MM.1S (cell line): ENCODE data around the gene CELA2B.

Experiments used
- DNase-seq: peaks from one replicate; pipeline ENCODE4 v3.0.0-alpha.2; 2015
- H2AFZ ChIP-seq: fragments of 300-600 bp; sonication (generic); 2 replicates; pipeline ENCODE4 v1.6.0; 2016; ENCODE audit warnings: antibody characterized with exemption, low read length
- H3F3A ChIP-seq: fragments of 300-600 bp; sonication (generic); 2 replicates; pipeline ENCODE4 v1.6.1; 2016; ENCODE audit warnings: mild to moderate bottlenecking, antibody characterized with exemption, low read length, moderate library complexity, mixed read lengths; ENCODE audit not compliant: insufficient read depth
- H3K27ac ChIP-seq: fragments of 300-600 bp; sonication (generic); 2 replicates; pipeline ENCODE4 v1.5.1; 2016; ENCODE audit warnings: mild to moderate bottlenecking, low read length
- H3K27me3 ChIP-seq: fragments of 300-600 bp; sonication (generic); replicated peaks from 2 replicates; pipeline ENCODE4 v1.6.0; 2016; ENCODE audit warnings: low read length; ENCODE audit not compliant: insufficient read depth
- H3K36me3 ChIP-seq: fragments of 300-600 bp; sonication (generic); replicated peaks from 2 replicates; pipeline ENCODE4 v1.6.1; 2016; ENCODE audit warnings: mild to moderate bottlenecking, low read length, mixed read lengths; ENCODE audit not compliant: insufficient read depth
- H3K4me1 ChIP-seq: fragments of 300-600 bp; sonication (generic); 2 replicates; pipeline ENCODE4 v1.6.1; 2016; ENCODE audit warnings: low read length, mixed read lengths
- H3K4me2 ChIP-seq: fragments of 300-600 bp; sonication (generic); 2 replicates; pipeline ENCODE4 v1.6.0; 2016; ENCODE audit warnings: low read depth, low read length
- H3K4me3 ChIP-seq: fragments of 300-600 bp; sonication (generic); 2 replicates; pipeline ENCODE4 v1.5.1; 2016; ENCODE audit warnings: low read length, mixed read lengths
- H3K79me2 ChIP-seq: fragments of 300-600 bp; sonication (generic); 2 replicates; pipeline ENCODE4 v1.6.1; 2016; ENCODE audit warnings: mixed run types, low read length, mixed read lengths
- H3K9ac ChIP-seq: fragments of 300-600 bp; sonication (generic); 2 replicates; pipeline ENCODE4 v1.6.1; 2016; ENCODE audit warnings: low read length, mixed read lengths
- H3K9me2 ChIP-seq: fragments of 300-600 bp; sonication (generic); replicated peaks from 2 replicates; pipeline ENCODE4 v1.6.1; 2016; ENCODE audit warnings: mild to moderate bottlenecking, low read length, mixed read lengths; ENCODE audit not compliant: insufficient read depth
- H3K9me3 ChIP-seq: fragments of 300-600 bp; sonication (generic); replicated peaks from 2 replicates; pipeline ENCODE4 v1.6.1; 2016; ENCODE audit warnings: mild to moderate bottlenecking, low read length, mixed read lengths; ENCODE audit not compliant: insufficient read depth
- H4K20me1 ChIP-seq: fragments of 300-600 bp; sonication (generic); 2 replicates; pipeline ENCODE4 v1.6.1; 2016; ENCODE audit warnings: mild to moderate bottlenecking, low read length, moderate library complexity, mixed read lengths; ENCODE audit not compliant: insufficient read depth
- EZH2 ChIP-seq: fragments of 300-600 bp; sonication (generic); optimal IDR thresholded peaks from 2 replicates; pipeline ENCODE3; 2017; ENCODE audit warnings: low read depth, mild to moderate bottlenecking, antibody characterized with exemption, low read length, mixed read lengths
- EZH2phosphoT487 ChIP-seq: fragments of 300-600 bp; sonication (generic); IDR thresholded peaks from 2 replicates; pipeline ENCODE4 v1.6.1; 2018; ENCODE audit warnings: antibody characterized with exemption, low read length
- TF ChIP-seq, protein P1 (sequence below): fragments of 300-600 bp; sonication (generic); IDR thresholded peaks from 2 replicates; pipeline ENCODE4 v1.5.1; 2016; ENCODE audit warnings: antibody characterized with exemption, low read length, mixed read lengths

Gene CELA2B

DNA sequence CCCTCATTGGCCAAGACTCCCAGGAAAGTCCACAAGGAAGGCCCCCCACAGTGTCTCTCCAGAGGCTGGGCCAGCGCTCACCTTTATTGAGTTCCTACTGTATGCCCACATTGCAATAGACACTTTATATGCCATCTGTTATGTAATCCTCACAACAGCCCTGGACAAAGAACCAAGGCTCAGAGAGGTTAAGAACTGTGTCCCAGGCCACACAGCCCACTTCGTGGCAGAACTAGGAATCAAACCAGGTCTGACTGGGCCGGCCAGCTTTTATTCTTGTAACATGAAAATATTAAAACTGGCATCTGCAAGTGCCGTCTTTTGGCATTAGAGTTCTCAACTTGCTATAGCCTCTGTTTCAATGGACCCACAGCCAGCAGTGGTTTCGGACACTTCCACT is 33.1 kb upstream of the CELA2B start:
- TF ChIP-seq, protein P1, sequence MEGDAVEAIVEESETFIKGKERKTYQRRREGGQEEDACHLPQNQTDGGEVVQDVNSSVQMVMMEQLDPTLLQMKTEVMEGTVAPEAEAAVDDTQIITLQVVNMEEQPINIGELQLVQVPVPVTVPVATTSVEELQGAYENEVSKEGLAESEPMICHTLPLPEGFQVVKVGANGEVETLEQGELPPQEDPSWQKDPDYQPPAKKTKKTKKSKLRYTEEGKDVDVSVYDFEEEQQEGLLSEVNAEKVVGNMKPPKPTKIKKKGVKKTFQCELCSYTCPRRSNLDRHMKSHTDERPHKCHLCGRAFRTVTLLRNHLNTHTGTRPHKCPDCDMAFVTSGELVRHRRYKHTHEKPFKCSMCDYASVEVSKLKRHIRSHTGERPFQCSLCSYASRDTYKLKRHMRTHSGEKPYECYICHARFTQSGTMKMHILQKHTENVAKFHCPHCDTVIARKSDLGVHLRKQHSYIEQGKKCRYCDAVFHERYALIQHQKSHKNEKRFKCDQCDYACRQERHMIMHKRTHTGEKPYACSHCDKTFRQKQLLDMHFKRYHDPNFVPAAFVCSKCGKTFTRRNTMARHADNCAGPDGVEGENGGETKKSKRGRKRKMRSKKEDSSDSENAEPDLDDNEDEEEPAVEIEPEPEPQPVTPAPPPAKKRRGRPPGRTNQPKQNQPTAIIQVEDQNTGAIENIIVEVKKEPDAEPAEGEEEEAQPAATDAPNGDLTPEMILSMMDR = no peak
- no peak for TF ChIP-seq EZH2
- Histone ChIP-seq H3K4me3 (no peak overlapping the region), H3K27me3 (peaks cover 8% of the 10 kb centered on the region; the same call in 1 of the 2 replicates), H3K36me3 (no peaks in the 10 kb centered on the region), H4K20me1 (no peaks in the 10 kb centered on the region), H3F3A (no peaks in the 10 kb centered on the region), H3K4me1 (no peaks in the 10 kb centered on the region), H3K9me2 (no peaks in the 10 kb centered on the region), H3K4me2 (no peak overlapping the region), H3K9ac (no peak overlapping the region), H3K9me3 (no peaks in the 10 kb centered on the region), H2AFZ (no peak overlapping the region), H3K79me2 (no peaks in the 10 kb centered on the region), H3K27ac (no peak overlapping the region)
- no peak for DNase-seq

DNA sequence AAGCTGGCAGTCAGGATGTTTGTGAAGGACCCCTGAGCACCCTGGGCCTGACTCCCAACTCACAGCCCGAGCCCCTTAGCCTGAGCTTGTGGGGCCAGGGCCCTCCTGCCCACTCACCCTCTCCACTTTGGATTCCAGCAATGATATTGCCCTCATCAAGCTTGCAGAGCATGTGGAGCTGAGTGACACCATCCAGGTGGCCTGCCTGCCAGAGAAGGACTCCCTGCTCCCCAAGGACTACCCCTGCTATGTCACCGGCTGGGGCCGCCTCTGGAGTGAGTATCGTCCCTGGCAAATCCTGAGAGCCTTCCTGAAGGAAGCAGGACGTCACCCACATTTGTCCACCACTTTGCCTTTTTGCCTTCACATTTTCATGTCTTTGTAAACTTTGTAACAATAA is 32.6 kb upstream of the CELA2B start:
- Histone ChIP-seq H3K27ac (no peak overlapping the region), H3K4me1 (no peaks in the 10 kb centered on the region), H3K9me2 (no peaks in the 10 kb centered on the region), H3K79me2 (no peaks in the 10 kb centered on the region), H3K27me3 (peaks cover 8% of the 10 kb centered on the region; the same call in 1 of the 2 replicates), H3K36me3 (no peaks in the 10 kb centered on the region), H3K9ac (no peak overlapping the region), H3K4me3 (no peak overlapping the region), H4K20me1 (no peaks in the 10 kb centered on the region), H2AFZ (no peak overlapping the region), H3K9me3 (no peaks in the 10 kb centered on the region), H3F3A (no peaks in the 10 kb centered on the region), H3K4me2 (no peak overlapping the region)
- no peak for DNase-seq
- TF ChIP-seq EZH2phosphoT487 = no peak
- no peak for TF ChIP-seq EZH2
- TF ChIP-seq, protein P1 = no peak

DNA sequence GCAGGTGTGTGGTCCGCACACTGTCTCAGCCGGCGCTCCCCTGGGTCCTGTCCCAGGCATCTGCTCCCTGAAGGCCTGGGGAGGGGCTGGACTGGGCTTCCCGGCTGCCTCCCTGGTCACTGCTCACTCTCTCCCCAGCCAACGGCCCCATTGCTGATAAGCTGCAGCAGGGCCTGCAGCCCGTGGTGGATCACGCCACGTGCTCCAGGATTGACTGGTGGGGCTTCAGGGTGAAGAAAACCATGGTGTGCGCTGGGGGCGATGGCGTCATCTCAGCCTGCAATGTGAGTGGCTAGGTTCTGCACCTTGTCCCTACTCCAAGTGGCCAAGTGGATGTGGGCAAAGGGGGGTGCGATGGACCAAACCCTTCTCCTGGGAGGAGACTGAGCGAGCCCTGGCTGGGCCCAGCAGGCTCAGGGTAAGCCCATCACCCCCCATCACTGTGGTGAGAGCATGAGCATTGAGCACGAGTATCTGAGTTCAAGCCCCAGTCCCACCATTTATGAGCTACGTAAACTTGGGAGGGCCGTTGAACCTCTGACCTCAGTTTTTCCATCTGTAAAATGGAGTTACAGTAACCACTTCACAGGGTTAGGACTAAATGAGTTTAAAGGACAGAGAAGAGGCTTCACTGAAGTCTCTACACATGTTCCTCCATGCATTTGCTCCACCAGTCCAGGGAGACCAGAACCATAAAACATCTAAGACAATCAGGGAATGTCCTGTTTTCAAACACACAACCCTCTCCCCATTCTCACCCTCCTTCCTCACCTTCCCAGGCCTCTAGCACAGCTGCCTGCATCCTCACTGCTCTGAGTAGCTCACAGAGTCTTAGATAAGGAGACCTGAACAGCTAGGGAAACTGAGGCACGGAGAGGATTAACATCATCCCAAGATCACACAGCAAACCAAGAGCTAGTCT is 31.2 kb upstream of the CELA2B start:
- Histone ChIP-seq H3K9me2 (no peaks in the 10 kb centered on the region), H3K27me3 (peaks cover 8% of the 10 kb centered on the region; the same call in 1 of the 2 replicates), H3K9me3 (no peaks in the 10 kb centered on the region), H3K4me3 (no peak overlapping the region), H3K4me2 (no peak overlapping the region), H3K27ac (no peak overlapping the region), H3F3A (no peaks in the 10 kb centered on the region), H4K20me1 (no peaks in the 10 kb centered on the region), H3K79me2 (no peaks in the 10 kb centered on the region), H3K9ac (no peak overlapping the region), H3K4me1 (no peaks in the 10 kb centered on the region), H2AFZ (no peak overlapping the region), H3K36me3 (no peaks in the 10 kb centered on the region)
- no peak for DNase-seq
- TF ChIP-seq, protein P1 = no peak
- no peak for TF ChIP-seq EZH2
- TF ChIP-seq EZH2phosphoT487 = no peak
